Calu3 (cell line): ENCODE data around the gene F8. TPM values are rescaled to one million over a fixed set of nuclear protein-coding genes. Genes with fewer than 3 reads are reported as not detected.

Source experiments
- BruUV-seq: library from RNA; stranded (reverse); fragments of 400-500 nt; replicated peaks from 2 replicates; lab custom pipeline; 2021; lab: Mats Ljungman, UMichigan
- CTCF ChIA-PET: fragments of 300-600 bp; sonication (Branson Sonifier 250); formaldehyde crosslinking; loops from one replicate; lab custom pipeline; 2022; ENCODE audit warnings: antibody characterized with exemption; lab: Charles Lee
- DNase-seq: peaks from one replicate; pipeline ENCODE4 v3.0.0; 2022
- H3K27ac Mint-ChIP-seq: one replicate; pipeline ENCODE4 v1.8.0; 2022; ENCODE audit warnings: mixed read lengths; ENCODE audit not compliant: unreplicated experiment
- H3K27me3 Mint-ChIP-seq: one replicate; pipeline ENCODE4 v1.8.0; 2022; ENCODE audit warnings: mixed read lengths; ENCODE audit not compliant: unreplicated experiment
- H3K36me3 Mint-ChIP-seq: one replicate; pipeline ENCODE4 v1.8.0; 2022; ENCODE audit warnings: mild to moderate bottlenecking, moderate library complexity, mixed read lengths; ENCODE audit not compliant: insufficient read depth, unreplicated experiment
- H3K4me1 Mint-ChIP-seq: one replicate; pipeline ENCODE4 v1.8.0; 2022; ENCODE audit warnings: mild to moderate bottlenecking, low read depth, mixed read lengths; ENCODE audit not compliant: unreplicated experiment
- H3K4me3 Mint-ChIP-seq: one replicate; pipeline ENCODE4 v1.8.0; 2022; ENCODE audit warnings: mild to moderate bottlenecking, low read depth, moderate library complexity, mixed read lengths; ENCODE audit not compliant: unreplicated experiment
- H3K9me3 Mint-ChIP-seq: one replicate; pipeline ENCODE4 v1.8.0; 2022; ENCODE audit warnings: low read depth, mixed read lengths; ENCODE audit not compliant: unreplicated experiment
- CTCF ChIP-seq: fragments of 200-600 bp; IDR thresholded peaks from one replicate; pipeline ENCODE4 v1.8.0; 2022; ENCODE audit warnings: antibody characterized with exemption; ENCODE audit not compliant: unreplicated experiment
- intact Hi-C: fragments of 100-400 bp; cut with micrococcal nuclease; formaldehyde crosslinking; loops from one replicate; pipeline ENCODE4 v1.10.0; 2022; ENCODE audit not compliant: unreplicated experiment
- total RNA-seq: library from RNA; stranded (reverse); gene quantifications from 2 replicates; pipeline ENCODE4 v1.2.3, GENCODE V29; 2022

F8 gene
- total RNA-seq, 1 experiment from 2014 or later = 1.6 TPM

- no peak for DNase-seq
- H3K36me3 Mint-ChIP-seq = peaks cover 9% of the 10 kb centered on the region
- H3K4me1 Mint-ChIP-seq = peaks cover 7% of the 10 kb centered on the region
- no peak for TF ChIP-seq CTCF
- CTCF ChIA-PET = no interaction called here
- intact Hi-C loops = no loop called here
- H3K27me3 Mint-ChIP-seq = peaks cover 67% of the 10 kb centered on the region
- H3K9me3 Mint-ChIP-seq = no peaks in the 10 kb centered on the region
- BruUV-seq = no TSS peak
- H3K4me3 Mint-ChIP-seq = no peak overlapping the region
- no peak overlapping the region for H3K27ac Mint-ChIP-seq
Measured at GRCh38 chrX:154806837-154807501, 215.6 kb downstream of the F8 start.

GRCh38 chrX:154805696-154806091, 216.8 kb downstream of the F8 start:
- Mint-ChIP-seq H3K27ac (no peak overlapping the region), H3K9me3 (no peaks in the 10 kb centered on the region), H3K27me3 (peaks cover 61% of the 10 kb centered on the region), H3K4me1 (peaks cover 12% of the 10 kb centered on the region), H3K4me3 (peak overlapping the region; percentile 83), H3K36me3 (peaks cover 9% of the 10 kb centered on the region)
- intact Hi-C loops = no loop called here
- DNase-seq = no peak
- no TSS peak for BruUV-seq
- no peak for TF ChIP-seq CTCF
- CTCF ChIA-PET = interaction anchor here (0.8 kb wide), 1 partner anchor 43 kb away, joined by 4 read pairs; the partner anchor contains the start of gene DKC1

- peak within 1 kb of the TSS; percentile 83 for H3K4me3 Mint-ChIP-seq
Measured at GRCh38 chrX:154804957-154805695, 217.4 kb downstream of the F8 start, which contains the start of gene MPP1. TSS of gene MPP1 (minus strand) at chrX:154805485. CDS start at chrX:154805373, 112 bp downstream.

More at GRCh38 chrX:154804957-154805695, 217.4 kb downstream of the F8 start, which contains the start of gene MPP1:
- peaks cover 9% of the 10 kb centered on the region for H3K36me3 Mint-ChIP-seq
- no peak within 1 kb of the TSS for H3K27ac Mint-ChIP-seq
- CTCF ChIA-PET = interaction anchor here (0.5 to 0.8 kb wide), 2 partner anchors 42 to 807 kb away, joined by 3 to 4 read pairs; partner anchors contain the start of genes DKC1 and SPRY3
- peaks cover 61% of the 10 kb centered on the region for H3K27me3 Mint-ChIP-seq
- no peaks in the 10 kb centered on the region for H3K9me3 Mint-ChIP-seq
- peaks cover 17% of the 10 kb centered on the region for H3K4me1 Mint-ChIP-seq
- BruUV-seq = no TSS peak
- intact Hi-C loops = no loop called here
- DNase-seq = peak; percentile 77
- no peak for TF ChIP-seq CTCF
